Neutrophil (primary cell): ENCODE results near the gene TAS2R50.

Experiments used
- H3K27ac ChIP-seq: fragments of 200-600 bp; sonication (generic); 2 replicates; pipeline ENCODE4 v1.5.1; 2016; ENCODE audit warnings: mild to moderate bottlenecking, moderate library complexity
- H3K27me3 ChIP-seq: fragments of 200-600 bp; sonication (generic); 2 replicates; pipeline ENCODE4 v1.6.0; 2016; ENCODE audit warnings: mild to moderate bottlenecking
- H3K36me3 ChIP-seq: fragments of 200-600 bp; sonication (generic); 2 replicates; pipeline ENCODE4 v1.5.1; 2017
- H3K4me1 ChIP-seq, 2 experiments: fragments of 200-600 bp in 1 of 2; sonication (generic) in 1 of 2; 1 replicate in 1 of 2; 2 replicates in 1 of 2; pipeline versions ENCODE4 v1.5.1 to v1.6.1; 2013 to 2016; ENCODE audit warnings: low read depth in 1 of 2, low read length in 1 of 2, mild to moderate bottlenecking in 1 of 2, moderate library complexity in 1 of 2; ENCODE audit not compliant: control insufficient read depth in 1 of 2, insufficient read depth in 1 of 2
- H3K4me3 ChIP-seq, 2 experiments: fragments of 200-600 bp in 1 of 2; sonication (generic) in 1 of 2; 1 replicate in 1 of 2; 2 replicates in 1 of 2; pipeline ENCODE4 v1.5.1; 2013 to 2016; ENCODE audit warnings: low read depth in 1 of 2, low read length in 1 of 2, mild to moderate bottlenecking in 1 of 2, moderate library complexity in 1 of 2
- H3K9me3 ChIP-seq: fragments of 200-600 bp; sonication (generic); 2 replicates; pipeline ENCODE4 v1.5.1; 2016
- TF ChIP-seq, protein P1 (sequence below): fragments of 200-600 bp; sonication (generic); IDR thresholded peaks from 2 replicates; pipeline ENCODE4 v1.5.1; 2016; ENCODE audit warnings: antibody characterized with exemption

TAS2R50 gene

DNA sequence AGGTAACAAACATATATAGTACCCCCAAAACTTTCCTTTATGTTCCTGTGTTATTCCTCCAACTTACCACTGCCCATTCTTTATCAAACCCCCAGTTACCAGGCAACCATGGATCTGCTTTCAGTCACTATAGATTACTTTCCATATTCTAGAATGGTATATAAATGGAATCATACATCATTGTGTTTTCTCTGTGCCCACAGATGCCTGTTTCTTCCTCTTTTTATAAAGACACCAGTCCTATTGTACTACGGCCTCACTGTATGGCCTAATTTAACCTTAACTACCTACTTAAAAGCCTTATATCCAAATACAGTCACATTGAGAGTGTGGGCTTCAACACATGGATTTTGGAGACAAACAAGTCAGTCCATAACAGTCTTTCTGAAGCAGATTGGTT, 50.2 kb downstream of the TAS2R50 start:
- no peaks in the 10 kb centered on the region for H3K27me3 ChIP-seq

More for the DNA sequence above, 50.2 kb downstream of the TAS2R50 start:
- TF ChIP-seq, protein P1, sequence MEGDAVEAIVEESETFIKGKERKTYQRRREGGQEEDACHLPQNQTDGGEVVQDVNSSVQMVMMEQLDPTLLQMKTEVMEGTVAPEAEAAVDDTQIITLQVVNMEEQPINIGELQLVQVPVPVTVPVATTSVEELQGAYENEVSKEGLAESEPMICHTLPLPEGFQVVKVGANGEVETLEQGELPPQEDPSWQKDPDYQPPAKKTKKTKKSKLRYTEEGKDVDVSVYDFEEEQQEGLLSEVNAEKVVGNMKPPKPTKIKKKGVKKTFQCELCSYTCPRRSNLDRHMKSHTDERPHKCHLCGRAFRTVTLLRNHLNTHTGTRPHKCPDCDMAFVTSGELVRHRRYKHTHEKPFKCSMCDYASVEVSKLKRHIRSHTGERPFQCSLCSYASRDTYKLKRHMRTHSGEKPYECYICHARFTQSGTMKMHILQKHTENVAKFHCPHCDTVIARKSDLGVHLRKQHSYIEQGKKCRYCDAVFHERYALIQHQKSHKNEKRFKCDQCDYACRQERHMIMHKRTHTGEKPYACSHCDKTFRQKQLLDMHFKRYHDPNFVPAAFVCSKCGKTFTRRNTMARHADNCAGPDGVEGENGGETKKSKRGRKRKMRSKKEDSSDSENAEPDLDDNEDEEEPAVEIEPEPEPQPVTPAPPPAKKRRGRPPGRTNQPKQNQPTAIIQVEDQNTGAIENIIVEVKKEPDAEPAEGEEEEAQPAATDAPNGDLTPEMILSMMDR = no peak
- no peak overlapping the region for H3K27ac ChIP-seq
- no peak overlapping the region for H3K4me3 ChIP-seq
- no peaks in the 10 kb centered on the region for H3K9me3 ChIP-seq
- no peaks in the 10 kb centered on the region for H3K4me1 ChIP-seq
- no peaks in the 10 kb centered on the region for H3K36me3 ChIP-seq
